ENCODE data around the gene IMMP2L. TPM values are rescaled to one million over a fixed set of nuclear protein-coding genes. Genes with fewer than 3 reads are reported as not detected.

IMMP2L gene
- total and polyA plus RNA-seq, 2 of the 8 experiments (the other 6 are each of a cell fraction or from before 2014, with no cell fraction given), result 2.3 to 10.1 TPM

DNA sequence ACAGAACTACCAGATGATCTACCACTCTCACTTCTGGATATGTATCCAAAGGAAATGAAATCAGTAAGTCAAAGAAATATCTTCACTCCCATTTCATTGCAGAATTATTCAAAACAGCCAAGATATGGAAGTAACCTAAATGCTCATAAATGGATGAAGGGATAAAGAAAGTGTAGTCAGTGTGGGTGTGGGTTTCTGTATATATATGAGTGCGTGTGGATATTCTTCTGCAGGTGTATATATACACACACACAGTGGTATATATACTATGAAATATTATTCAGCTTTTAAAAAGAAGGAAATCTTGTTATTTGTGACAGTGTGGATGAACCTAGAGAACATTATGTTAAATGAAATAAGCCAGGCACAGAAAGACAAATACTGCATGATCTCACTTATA is 48.7 kb downstream of the IMMP2L start:
- Histone ChIP-seq H3K4me1 (replicated peaks in 1 of 4; ENCODE audit: control insufficient read depth in 3 of 4, insufficient read depth in 4 of 4, low read length in 3 of 4) (no peaks in the 10 kb centered on the region; a peak in 1 of 7 replicates), H3K9me3 (ENCODE audit: insufficient read depth in 2 of 2, low read depth in 1 of 2, low read length in 1 of 2) (no peaks in the 10 kb centered on the region), H3K9ac (replicated peaks in 1 of 4; ENCODE audit: extremely low read depth in 1 of 4, low read depth in 3 of 4, low read length in 3 of 4) (no peak overlapping the region), H3K56ac (replicated peaks; ENCODE audit: insufficient read length, low read depth, low read length) (no peak overlapping the region), H3K4ac (replicated peaks; ENCODE audit: insufficient read length, low read depth, low read length) (no peak overlapping the region), H3K27me3 (replicated peaks in 1 of 4; ENCODE audit: control insufficient read depth in 3 of 4, extremely low read depth in 1 of 4, insufficient read depth in 3 of 4, low read length in 3 of 4) (no peaks in the 10 kb centered on the region), H3K18ac (ENCODE audit: extremely low read depth, low read length) (no peak overlapping the region), H3K79me2 (ENCODE audit: control insufficient read depth in 1 of 2, insufficient read depth in 2 of 2, low read length in 2 of 2) (no peaks in the 10 kb centered on the region), H2BK120ac (replicated peaks; ENCODE audit: low read depth, low read length) (no peak overlapping the region), H3K27ac (ENCODE audit: low read depth, low read length) (no peak overlapping the region), H3K23me2 (ENCODE audit: low read depth, low read length) (no peaks in the 10 kb centered on the region), H4K91ac (replicated peaks; ENCODE audit: insufficient read length, low read length) (no peak overlapping the region), H2BK5ac (ENCODE audit: low read depth, low read length) (no peak overlapping the region), H2BK20ac (ENCODE audit: low read length) (no peak overlapping the region), H2BK12ac (ENCODE audit: low read depth, low read length) (no peak overlapping the region), H2AK5ac (ENCODE audit: low read depth, low read length) (no peak overlapping the region), H2BK15ac (ENCODE audit: low read length) (no peak overlapping the region), H3K4me3 (ENCODE audit: extremely low read depth in 1 of 4, insufficient read depth in 2 of 4, low read depth in 3 of 4, low read length in 4 of 4) (no peak overlapping the region), H4K20me1 (replicated peaks in 1 of 2; ENCODE audit: control insufficient read depth in 1 of 2, insufficient read depth in 2 of 2, low read length in 2 of 2) (no peaks in the 10 kb centered on the region), H3K79me1 (ENCODE audit: low read depth, low read length) (no peaks in the 10 kb centered on the region), H4K8ac (ENCODE audit: extremely low read depth, insufficient read depth, low read length) (no peak overlapping the region), H4K5ac (ENCODE audit: insufficient read length, low read depth, low read length) (no peak overlapping the region), H3K36me3 (ENCODE audit: control insufficient read depth in 2 of 4, insufficient read depth in 4 of 4, low read length in 3 of 4) (no peaks in the 10 kb centered on the region), H3K14ac (ENCODE audit: insufficient read length) (no peak overlapping the region), H3K4me2 (ENCODE audit: insufficient read depth in 1 of 2, low read depth in 2 of 2, low read length in 2 of 2) (no peak overlapping the region), H2AFZ (ENCODE audit: low read length) (no peak overlapping the region), H3K23ac (ENCODE audit: insufficient read length) (no peak overlapping the region)
- ChIA-PET CTCF (ENCODE audit: partially characterized antibody) (no interaction called here), POLR2A (ENCODE audit: partially characterized antibody) (no interaction called here)
- FAIRE-seq (no peak), DNase-seq (ENCODE audit: low read depth in 1 of 2, low spot score in 2 of 2) (no peak)
- 93% methylated on average over 1 of the region's 1 CpG; no CpG with 5 or more reads in 1 of the 2 experiments for WGBS, 2 experiments (ENCODE audit: extremely low coverage in 1 of 2, insufficient coverage in 1 of 2, insufficient read length in 1 of 2, insufficient replicate concordance in 2 of 2, low coverage in 1 of 2, low lambda C conversion rate in 2 of 2, missing lambda C conversion rate in 1 of 2)
- TF ChIP-seq RNF2 (IDR thresholded peaks at IDR 0.05; ENCODE audit: borderline replicate concordance, low read depth, low read length, missing control alignments, poor library complexity, severe bottlenecking), result no peak
- TF ChIP-seq, protein P1, sequence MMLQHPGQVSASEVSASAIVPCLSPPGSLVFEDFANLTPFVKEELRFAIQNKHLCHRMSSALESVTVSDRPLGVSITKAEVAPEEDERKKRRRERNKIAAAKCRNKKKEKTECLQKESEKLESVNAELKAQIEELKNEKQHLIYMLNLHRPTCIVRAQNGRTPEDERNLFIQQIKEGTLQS (IDR thresholded peaks at IDR 0.05; ENCODE audit: insufficient read depth, low read depth, low read length), result no peak
- TF ChIP-seq BCL11A (IDR thresholded peaks at IDR 0.05; ENCODE audit: low read depth in 2 of 2, low read length in 2 of 2), result no peak
- no peak for TF ChIP-seq CHD1 (IDR thresholded peaks at IDR 0.05; ENCODE audit: low read depth, low read length)
- no peak for TF ChIP-seq RXRA (IDR thresholded peaks at IDR 0.05; ENCODE audit: insufficient read depth, low read depth, low read length)
- TF ChIP-seq POLR2AphosphoS5 (IDR thresholded peaks at IDR 0.05; ENCODE audit: low read depth, low read length), result no peak
- TF ChIP-seq POLR2A (IDR thresholded peaks at IDR 0.05; ENCODE audit: control extremely low read depth in 1 of 2, low read depth in 2 of 2, low read length in 2 of 2), result no peak
- TF ChIP-seq, protein P2, sequence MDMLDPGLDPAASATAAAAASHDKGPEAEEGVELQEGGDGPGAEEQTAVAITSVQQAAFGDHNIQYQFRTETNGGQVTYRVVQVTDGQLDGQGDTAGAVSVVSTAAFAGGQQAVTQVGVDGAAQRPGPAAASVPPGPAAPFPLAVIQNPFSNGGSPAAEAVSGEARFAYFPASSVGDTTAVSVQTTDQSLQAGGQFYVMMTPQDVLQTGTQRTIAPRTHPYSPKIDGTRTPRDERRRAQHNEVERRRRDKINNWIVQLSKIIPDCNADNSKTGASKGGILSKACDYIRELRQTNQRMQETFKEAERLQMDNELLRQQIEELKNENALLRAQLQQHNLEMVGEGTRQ (IDR thresholded peaks at IDR 0.05; ENCODE audit: low read length), result no peak
- TF ChIP-seq YY1 (IDR thresholded peaks at IDR 0.05; ENCODE audit: low read depth, low read length), result no peak
- TF ChIP-seq GABPA (IDR thresholded peaks at IDR 0.05; ENCODE audit: borderline replicate concordance, insufficient read depth, low read length), result no peak
- TF ChIP-seq TCF12 (IDR thresholded peaks at IDR 0.05; ENCODE audit: low read depth, low read length), result no peak
- no peak for TF ChIP-seq EZH2 (IDR thresholded peaks at IDR 0.05; ENCODE audit: low read depth, low read length, severe bottlenecking)

Measured in H1 (cell line).